ENCODE results near the gene GAA. TPM values are rescaled to one million over a fixed set of nuclear protein-coding genes. Genes with fewer than 3 reads are reported as not detected.

The GAA gene
- total and polyA plus RNA-seq, 2 of the 13 experiments (the other 11 are each of a cell fraction or from before 2014, with no cell fraction given) = 21.6 to 36.4 TPM

DNA sequence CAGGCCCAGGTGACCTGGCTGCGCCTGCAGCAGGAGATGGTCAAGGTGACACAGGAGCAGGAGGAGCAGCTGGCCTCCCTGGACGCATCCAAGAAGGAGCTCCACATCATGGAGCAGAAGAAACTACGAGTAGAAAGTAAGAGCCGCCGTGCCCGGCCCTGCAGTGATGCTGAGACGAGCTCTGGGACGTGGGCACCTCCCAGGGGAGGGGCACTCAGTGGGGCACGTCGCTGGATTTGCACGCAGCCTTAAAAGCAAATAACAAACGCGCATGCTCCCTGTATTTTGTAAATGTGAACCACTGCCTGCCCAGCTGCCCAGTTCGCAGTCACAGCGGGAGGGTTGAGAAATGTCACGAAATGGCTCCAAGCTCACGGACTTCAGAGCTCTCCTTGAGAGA is 15.3 kb upstream of the GAA start:
- H3K9me3 ChIP-seq (ENCODE audit: low read length) = no peaks in the 10 kb centered on the region
- intact Hi-C loops (cut with micrococcal nuclease; ENCODE audit: unreplicated experiment) (no loop called here), in situ Hi-C loops (cut with HindIII; ENCODE audit: extremely low pct_ligation_motif_present, low pct_unique_long_range_greater_than_20kb) (no loop called here)
- H3K4me2 ChIP-seq (ENCODE audit: low read depth, low read length) = peak overlapping the region; percentile 75
- FAIRE-seq (no peak), ATAC-seq (peak; percentile 9), DNase-seq (ENCODE audit: low spot score) (peak; percentile 55)
- no peak overlapping the region for H3K27ac ChIP-seq (ENCODE audit: extremely low read length, insufficient read depth, low read length)
- ChIA-PET CTCF (ENCODE audit: low intra/inter-chr PET ratio, low total read pairs) (no interaction called here), POLR2A (interaction anchor here (1.6 to 2.6 kb wide), 2 partner anchors 9 to 15 kb away, joined by 3 to 13 read pairs; partner anchors contain the start of gene GAA)
- peak overlapping the region in 2 of 3 experiments; percentile 10 to 63; a peak in 2 of 6 replicates for H3K4me3 ChIP-seq (replicated peaks in 1 of 3; ENCODE audit: insufficient read depth in 1 of 3, low read depth in 2 of 3, low read length in 3 of 3)
- no peak overlapping the region for H2AFZ ChIP-seq (ENCODE audit: low read length)
- no peaks in the 10 kb centered on the region for H4K20me1 ChIP-seq (ENCODE audit: insufficient read depth, low read length)
- 24% methylated on average over 11 of the region's 17 CpGs for WGBS (ENCODE audit: low lambda C conversion rate)
- H3K27me3 ChIP-seq (ENCODE audit: control insufficient read depth in 1 of 2, insufficient read depth in 2 of 2, low read length in 2 of 2) = peaks cover 11 to 64% of the 10 kb centered on the region in 2 experiments
- no peaks in the 10 kb centered on the region for H3K79me2 ChIP-seq (ENCODE audit: insufficient read depth, low read length)
- no peaks in the 10 kb centered on the region for H3K36me3 ChIP-seq (replicated peaks in 1 of 2; ENCODE audit: control insufficient read depth in 1 of 2, insufficient read depth in 2 of 2, low read length in 2 of 2)
- no peak overlapping the region for H3K9ac ChIP-seq (ENCODE audit: insufficient read depth, low read depth, low read length)
- BruUV-seq (replicated peaks) = no TSS peak
- peaks cover 22% of the 10 kb centered on the region for H3K4me1 ChIP-seq (ENCODE audit: insufficient read depth, low read length)
- TF ChIP-seq ZNF543 (CRISPR knock-in tag; IDR thresholded peaks at IDR 0.05) (peak; percentile 46; the same call in 1 of the 2 replicates), ZNF766 (CRISPR knock-in tag; IDR thresholded peaks at IDR 0.05; ENCODE audit: borderline replicate concordance) (0 out of 2 replicates have a peak, but pooled peaks have one; percentile 32), CREM (IDR thresholded peaks at IDR 0.05) (peak; percentile 72), CREM (CRISPR knock-in tag; IDR thresholded peaks at IDR 0.05) (no peak), TOE1 (CRISPR knock-in tag; IDR thresholded peaks at IDR 0.05) (no peak), ZC3H4 (CRISPR knock-in tag; IDR thresholded peaks at IDR 0.05; ENCODE audit: borderline replicate concordance) (no peak), PATZ1 (CRISPR knock-in tag; IDR thresholded peaks at IDR 0.05) (peak; percentile 43; the same call in 1 of the 2 replicates), MTA1 (CRISPR knock-in tag; IDR thresholded peaks at IDR 0.05; ENCODE audit: borderline replicate concordance) (0 out of 2 replicates have a peak, but pooled peaks have one; percentile 33), YEATS2 (CRISPR knock-in tag; IDR thresholded peaks at IDR 0.05; ENCODE audit: borderline replicate concordance) (peak; percentile 35; the same call in 1 of the 2 replicates), HNRNPL (IDR thresholded peaks at IDR 0.05; ENCODE audit: low read depth, low read length) (0 out of 2 replicates have a peak, but pooled peaks have one; percentile 53), ZNF382 (CRISPR knock-in tag; IDR thresholded peaks at IDR 0.05; ENCODE audit: borderline replicate concordance) (no peak), ZNF557 (CRISPR knock-in tag; IDR thresholded peaks at IDR 0.05) (no peak), FOXA1 (IDR thresholded peaks at IDR 0.05) (no peak), FOXA1 (CRISPR knock-in tag; IDR thresholded peaks at IDR 0.05) (peak; percentile 56; the same call in 1 of the 2 replicates), ZNF737 (CRISPR knock-in tag; IDR thresholded peaks at IDR 0.05; ENCODE audit: borderline replicate concordance) (no peak), ZNF264 (CRISPR knock-in tag; IDR thresholded peaks at IDR 0.05) (no peak), ZNF891 (CRISPR knock-in tag; IDR thresholded peaks at IDR 0.05) (no peak), IRF1 (CRISPR knock-in tag; IDR thresholded peaks at IDR 0.05; ENCODE audit: low read depth) (no peak), CREB1 (IDR thresholded peaks at IDR 0.05) (peak; percentile 36; the same call in 1 of the 2 replicates), CREB1 (CRISPR knock-in tag; IDR thresholded peaks at IDR 0.05) (peak; percentile 69), ZBTB25 (CRISPR knock-in tag; IDR thresholded peaks at IDR 0.05) (no peak), MED8 (CRISPR knock-in tag; IDR thresholded peaks at IDR 0.05; ENCODE audit: insufficient replicate concordance) (no peak), GATAD1 (CRISPR knock-in tag; IDR thresholded peaks at IDR 0.05) (peak; percentile 46; the same call in 1 of the 2 replicates), NRL (CRISPR knock-in tag; IDR thresholded peaks at IDR 0.05; ENCODE audit: borderline replicate concordance) (no peak), ZNF724P (CRISPR knock-in tag; IDR thresholded peaks at IDR 0.05; ENCODE audit: borderline replicate concordance) (no peak)

Measured in HepG2 (cell line).